CD4-positive, alpha-beta T cell treated with Interleukin-17A for 4 hours (primary cell): Measurements from ENCODE around the gene GPR15LG.
"Not testable (repeated sequence)": the region's sequence is repeated elsewhere in the genome, so short reads cannot be mapped to it uniquely, and the experiment has no call there.

Source experiments
- DNase-seq: peaks from one replicate; pipeline ENCODE4 v3.0.0-alpha.2; 2020; ENCODE audit warnings: mixed read lengths

GPR15LG gene

DNA sequence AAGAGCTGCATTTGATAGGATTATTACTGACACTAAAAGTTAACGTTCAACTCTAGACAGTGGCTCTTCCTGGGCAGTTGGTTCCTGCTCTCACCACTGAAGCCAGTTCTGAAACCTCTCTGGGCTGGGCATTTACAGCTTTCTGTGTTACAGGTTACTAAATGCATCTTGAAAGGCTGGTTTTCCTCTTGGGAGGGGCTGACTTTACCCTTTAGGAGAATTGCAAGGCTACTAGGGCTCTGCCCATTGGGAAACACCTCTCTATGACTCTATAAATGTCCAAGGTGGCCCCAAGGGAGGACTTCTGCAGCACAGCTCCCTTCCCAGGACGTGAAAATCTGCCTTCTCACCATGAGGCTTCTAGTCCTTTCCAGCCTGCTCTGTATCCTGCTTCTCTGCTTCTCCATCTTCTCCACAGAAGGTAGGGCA, at the start of gene GPR15LG:
GPR15LG (plus strand) TSS at position 301 of the 429 bp plus-strand sequence; CDS start at position 352, 51 bp downstream.
- DNase-seq: no peak

DNA sequence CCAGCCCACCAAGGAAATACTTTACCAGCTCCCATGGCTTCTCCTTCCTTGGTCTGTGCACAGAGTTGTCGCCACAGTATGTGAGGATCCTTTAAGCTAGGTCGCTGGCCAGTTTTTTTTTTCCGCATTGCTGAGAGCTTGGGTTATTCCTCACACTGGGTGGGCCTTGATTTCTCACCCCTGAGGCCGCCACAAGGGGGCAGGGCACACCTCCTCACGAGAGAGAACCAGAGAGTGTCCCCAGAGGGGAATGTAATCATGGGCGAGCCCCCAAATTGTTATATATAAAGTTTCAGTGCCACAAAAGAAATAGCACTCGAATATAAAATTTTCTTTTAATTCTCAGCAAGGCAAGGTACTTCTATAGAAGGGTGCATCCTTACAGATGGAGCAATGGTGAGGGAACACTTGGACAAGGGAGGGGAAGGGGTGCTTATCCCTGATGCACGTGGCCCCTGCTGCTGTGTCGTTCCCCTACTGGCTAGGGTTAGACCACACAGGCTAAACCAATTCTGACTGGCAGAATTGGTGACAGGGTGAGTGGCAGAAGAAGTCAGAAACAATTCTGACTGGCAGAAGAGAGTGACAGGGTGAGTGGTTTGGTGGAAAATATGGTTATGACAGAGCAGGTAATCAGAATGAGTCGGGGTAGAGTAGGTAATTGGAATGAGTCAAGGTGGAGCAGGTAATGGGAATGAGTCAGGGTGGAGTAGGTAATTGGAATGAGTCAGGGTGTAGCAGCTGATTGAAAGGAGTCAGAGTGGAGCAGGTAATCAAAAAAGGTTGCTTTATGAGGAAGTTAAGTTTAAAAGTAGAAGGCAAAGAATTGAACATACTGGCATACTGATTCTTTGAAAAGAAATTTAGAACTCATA, 47.5 kb upstream of the GPR15LG start:
- DNase-seq: not testable (repeated sequence)

DNA sequence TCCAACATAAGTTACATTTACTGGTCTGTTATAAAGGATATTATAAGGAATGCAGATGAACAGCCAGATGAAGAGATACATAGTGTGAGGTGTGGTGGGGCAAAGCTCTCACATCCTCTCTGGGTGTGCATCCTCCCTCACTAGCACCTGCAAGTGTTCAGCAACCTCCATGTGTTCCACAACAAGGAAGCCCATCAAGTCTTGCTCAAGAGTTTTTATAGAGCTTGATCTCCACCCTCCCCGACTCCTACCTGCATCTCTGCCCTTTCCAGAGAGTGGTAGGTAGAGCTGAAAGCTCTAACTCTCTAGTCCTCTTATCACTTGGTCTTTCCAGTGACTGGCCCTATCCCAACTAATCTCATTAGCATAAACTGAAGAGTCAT, 46.8 kb upstream of the GPR15LG start:
- no peak for DNase-seq

DNA sequence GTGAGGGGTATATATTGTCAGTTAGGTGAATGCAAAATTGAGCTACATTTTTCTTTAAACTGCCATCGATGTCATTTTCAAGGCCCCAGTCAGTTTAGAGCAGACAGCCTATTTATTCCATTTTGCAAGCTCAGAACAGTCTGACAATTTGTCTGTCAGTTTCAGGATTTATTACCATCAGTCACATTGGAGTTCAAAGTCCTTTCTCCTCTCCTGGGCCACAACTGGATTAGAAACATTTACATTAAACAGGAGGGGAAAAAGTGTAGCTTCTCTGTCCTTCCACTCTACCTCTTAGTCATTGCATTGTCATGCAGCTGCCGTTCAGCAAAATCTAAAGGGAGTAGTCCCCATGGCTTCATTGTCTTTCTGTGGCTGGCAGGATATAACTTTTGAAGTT, 37.8 kb upstream of the GPR15LG start:
- DNase-seq: no peak

DNA sequence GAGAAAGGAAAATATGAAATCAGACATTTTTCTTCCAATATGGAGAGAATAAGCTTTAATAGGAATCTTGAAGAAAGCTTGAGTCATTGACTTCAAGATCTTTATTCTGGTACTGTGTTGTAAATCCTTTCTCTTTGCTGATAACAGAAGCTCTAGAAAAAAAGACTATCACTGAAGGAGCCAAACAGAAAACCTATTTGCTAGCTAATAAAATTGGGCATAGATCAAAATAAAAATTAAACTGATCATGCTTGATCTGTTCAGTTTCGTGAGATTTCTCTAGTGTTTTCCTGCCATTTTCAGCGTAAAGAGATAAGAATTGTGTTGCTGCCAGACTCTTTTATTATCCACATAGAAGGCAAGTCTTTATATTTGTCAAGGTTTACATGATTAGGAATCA, 35.8 kb upstream of the GPR15LG start:
- no peak for DNase-seq

DNA sequence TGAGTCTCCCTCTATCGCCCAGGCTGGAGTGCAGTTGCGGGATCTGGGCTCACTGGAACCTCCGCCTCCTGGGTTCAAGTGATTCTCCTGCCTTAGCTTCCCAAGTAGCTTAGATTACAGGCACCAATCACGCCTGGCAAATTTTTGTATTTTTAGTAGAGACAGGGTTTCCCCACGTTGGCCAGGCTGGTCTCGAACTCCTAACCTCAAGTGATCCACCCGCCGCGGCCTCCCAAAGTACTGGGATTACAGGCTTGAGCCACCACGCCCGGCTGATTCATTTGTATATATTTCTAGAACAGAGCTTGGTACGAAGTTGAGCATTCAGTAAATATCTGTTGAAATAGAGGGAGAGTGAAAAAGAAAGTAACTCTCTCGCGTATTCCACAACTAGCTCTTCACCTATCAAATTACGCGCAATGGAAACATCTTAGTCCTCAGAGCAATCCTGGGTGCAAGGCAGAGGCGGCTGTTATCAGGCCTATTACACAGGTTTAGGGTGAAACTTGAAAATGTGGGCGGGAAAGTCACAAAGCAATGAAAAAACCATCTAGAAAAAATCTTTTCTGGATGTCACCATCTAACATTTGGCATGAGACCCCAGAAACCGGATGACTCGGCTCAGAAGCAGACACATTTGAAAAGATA, 35.0 kb upstream of the GPR15LG start:
- DNase-seq: peak; percentile 48

DNA sequence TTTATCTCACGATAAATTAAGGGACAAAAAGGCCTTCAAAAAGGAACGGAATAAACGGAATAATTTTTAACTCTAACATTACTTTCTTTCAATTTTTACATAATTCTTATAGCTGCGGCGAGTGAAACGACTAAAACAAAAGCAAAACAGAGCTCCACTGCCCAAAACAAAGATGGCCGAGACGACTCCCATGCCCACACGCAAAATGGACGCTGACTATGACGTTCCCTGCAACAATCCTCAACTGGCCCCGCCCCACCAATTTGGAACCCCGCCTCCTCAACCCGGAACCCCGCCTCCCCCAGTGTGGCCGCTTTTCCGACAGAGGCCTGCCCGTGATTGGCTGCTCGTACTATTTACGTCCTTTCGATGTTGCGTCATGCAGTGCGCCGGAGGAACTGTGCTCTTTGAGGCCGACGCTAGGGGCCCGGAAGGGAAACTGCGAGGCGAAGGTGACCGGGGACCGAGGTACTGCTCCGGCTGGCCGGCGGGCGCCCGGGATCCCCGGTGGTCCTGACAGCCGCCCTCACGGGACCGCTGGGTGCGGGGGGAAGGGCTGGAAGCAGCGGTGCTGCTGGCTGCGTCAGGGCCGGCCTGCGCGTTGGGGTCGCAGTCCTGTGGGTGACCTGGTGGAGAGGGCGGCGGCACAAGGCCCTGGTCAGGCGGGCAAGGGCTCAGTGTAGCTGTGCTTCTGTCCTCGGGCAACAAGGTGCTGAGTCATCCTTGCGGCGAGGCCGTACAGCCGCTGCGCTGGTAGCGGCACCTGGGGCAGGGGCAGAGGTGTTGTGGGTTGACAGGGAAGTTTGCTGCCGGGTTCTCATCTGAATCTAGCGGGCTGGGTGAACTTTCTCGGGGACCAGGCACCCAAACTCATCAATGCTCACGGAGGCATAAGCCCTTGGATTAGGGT, 34.2 kb upstream of the GPR15LG start, which contains the start of gene GHITM:
GHITM (plus strand) TSS at position 384 of the 910 bp plus-strand sequence. CDS start 1,992 bp downstream, outside the sequence.
- DNase-seq: peak; percentile 99

DNA sequence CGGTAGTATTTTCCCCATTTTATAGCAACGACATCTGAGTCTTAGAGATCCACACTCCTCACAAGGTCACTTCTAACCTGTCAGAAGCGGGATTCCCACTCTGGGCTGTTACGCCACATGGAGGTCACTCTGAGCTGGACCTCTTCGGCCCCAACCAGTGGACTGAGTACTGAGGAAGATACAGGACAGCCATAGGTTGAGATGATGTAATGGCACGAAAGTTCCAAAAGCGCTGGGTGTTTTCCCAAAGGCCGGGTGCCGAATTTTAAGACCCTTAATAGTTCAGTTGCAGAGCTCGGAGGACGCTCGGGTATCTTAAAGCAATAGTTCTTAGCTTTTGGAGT, 33.6 kb upstream of the GPR15LG start:
- no peak for DNase-seq

DNA sequence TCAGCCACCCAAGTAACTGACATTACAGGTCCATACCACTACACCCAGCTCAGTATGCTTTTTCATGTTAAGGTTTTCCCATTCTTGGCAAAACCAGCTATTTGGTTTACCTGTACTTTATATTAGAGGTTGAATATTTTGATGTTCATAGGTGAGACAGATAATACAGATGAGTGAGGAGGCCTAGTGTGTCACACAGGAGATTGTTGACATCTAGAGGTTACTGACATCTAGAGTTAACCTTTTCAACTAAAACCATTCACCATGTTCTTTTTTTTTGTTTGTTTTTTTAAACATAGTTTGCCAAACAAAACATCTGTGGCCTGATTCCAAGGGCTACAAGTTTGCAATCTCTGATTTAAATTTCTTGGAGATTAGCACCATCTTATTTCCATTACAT, 26.3 kb upstream of the GPR15LG start:
- no peak for DNase-seq

DNA sequence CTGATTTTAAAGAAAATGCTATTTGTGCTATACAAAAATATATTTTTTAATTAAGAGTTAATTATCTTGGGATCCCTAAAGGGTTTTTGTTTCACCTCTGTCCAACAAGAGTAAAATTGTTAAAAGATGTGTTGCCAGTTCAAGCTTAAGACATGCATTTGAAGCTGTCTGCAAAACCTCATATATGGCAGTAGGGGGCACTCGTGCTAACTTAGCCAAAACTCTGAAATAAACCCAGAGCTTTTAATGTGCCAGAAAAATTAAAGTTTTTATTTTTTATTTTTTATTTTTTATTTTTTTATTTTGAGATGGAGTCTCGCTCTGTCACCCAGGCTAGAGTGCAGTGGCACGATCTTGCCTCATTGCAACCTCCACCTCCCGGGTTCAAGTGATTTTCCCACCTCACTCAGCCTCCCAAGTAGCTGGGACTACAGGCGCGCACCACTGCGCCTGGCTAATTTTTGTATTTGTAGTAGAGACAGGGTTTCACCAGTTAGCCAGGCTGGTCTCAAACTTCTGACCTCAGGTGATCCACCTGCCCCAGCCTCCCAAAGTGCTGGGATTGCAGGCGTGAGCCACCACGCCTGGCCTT, 25.5 kb upstream of the GPR15LG start:
- DNase-seq: peak; percentile 27

DNA sequence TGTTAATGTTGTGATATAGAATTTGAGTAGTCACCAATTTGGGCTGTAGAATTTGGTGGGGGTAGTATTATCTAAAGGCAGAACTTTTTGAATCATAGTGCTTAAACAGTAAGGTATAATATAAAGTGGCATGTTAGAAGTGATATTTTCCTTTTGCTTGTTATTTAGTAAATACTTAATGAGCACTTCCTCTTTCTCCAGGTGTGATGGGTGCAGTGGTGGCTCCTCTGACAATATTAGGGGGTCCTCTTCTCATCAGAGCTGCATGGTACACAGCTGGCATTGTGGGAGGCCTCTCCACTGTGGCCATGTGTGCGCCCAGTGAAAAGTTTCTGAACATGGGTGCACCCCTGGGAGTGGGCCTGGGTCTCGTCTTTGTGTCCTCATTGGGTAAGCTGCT, 23.7 kb upstream of the GPR15LG start:
- no peak for DNase-seq

DNA sequence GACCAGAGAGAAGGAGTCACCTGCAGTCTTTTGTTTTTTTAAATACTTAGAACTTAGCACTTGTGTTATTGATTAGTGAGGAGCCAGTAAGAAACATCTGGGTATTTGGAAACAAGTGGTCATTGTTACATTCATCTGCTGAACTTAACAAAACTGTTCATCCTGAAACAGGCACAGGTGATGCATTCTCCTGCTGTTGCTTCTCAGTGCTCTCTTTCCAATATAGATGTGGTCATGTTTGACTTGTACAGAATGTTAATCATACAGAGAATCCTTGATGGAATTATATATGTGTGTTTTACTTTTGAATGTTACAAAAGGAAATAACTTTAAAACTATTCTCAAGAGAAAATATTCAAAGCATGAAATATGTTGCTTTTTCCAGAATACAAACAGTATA, 20.8 kb upstream of the GPR15LG start:
- DNase-seq: no peak

DNA sequence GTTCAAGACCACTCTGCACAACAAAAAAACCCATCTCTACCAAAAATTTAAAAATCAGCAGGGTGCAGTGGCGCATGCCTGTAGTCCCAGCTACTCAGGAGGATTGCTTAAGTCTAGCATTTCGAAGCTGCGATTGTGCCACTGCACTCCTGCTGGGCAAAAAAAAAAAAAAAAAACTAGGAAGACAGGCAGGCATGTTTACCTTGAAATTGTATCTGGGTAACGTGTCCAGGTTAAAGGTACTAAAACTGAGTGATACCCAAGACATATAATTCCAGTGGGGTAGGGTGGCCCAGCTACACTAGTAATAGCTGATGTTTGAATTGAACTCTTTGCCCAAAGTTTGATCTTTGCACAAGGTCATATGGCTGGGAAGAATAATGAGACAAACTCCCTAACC, 18.1 kb upstream of the GPR15LG start:
- no peak for DNase-seq

DNA sequence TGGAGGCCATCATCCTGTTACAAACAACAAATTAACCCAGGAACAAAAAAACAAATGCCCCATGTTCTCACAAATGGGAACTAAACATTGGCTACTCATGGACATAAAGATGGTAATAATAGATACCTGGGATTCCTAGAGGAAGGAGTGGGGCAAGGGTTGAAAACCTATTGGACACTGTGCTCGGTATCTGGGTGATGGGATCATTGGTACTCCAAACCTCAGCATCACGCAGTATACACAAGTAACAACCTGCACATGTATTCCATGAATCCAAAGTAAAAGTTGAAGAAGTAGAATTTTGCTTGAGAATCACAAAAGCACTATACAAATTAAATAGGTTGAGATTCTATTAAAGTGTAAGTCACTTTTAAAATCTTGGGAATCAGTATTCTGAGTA, 17.6 kb upstream of the GPR15LG start:
- no peak for DNase-seq

DNA sequence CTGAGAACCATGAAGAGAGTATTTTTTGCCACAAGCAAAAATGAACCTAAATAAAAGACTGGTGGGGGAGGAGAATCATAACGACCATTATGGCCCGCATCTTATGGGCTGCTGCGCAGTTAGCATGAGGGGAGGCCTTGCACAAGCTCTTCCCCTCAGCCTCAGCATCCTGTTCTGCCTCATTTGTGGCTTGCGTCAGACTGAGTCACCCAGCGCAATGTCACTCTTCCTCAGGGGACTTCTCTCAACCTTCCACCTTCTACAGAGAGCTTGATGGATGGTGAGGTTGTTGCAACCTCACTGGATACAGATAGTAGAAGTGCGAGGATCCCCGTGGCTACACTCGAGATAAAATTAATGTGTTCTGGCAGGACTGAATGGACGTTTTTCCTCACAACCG, 16.8 kb upstream of the GPR15LG start:
- peak; percentile 34 for DNase-seq

DNA sequence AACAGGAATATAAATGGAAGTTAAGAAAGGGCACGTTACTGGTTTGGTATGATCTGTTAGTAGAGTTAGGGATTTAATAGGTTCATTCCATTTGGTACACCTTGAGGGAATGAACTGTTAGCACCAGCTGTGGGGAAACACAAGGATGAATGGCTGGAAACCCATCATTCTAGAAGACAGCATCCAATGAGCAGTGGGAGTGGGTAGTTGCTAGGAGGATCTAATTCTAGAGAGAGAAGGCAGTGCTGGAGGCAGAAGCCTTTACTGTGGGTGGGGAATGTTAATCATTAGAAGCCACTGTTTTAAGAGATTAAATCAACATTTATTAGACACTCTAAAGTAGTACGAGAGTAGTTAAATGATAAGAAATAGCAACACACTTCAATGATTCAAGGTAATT, 15.5 kb upstream of the GPR15LG start:
- DNase-seq: no peak

DNA sequence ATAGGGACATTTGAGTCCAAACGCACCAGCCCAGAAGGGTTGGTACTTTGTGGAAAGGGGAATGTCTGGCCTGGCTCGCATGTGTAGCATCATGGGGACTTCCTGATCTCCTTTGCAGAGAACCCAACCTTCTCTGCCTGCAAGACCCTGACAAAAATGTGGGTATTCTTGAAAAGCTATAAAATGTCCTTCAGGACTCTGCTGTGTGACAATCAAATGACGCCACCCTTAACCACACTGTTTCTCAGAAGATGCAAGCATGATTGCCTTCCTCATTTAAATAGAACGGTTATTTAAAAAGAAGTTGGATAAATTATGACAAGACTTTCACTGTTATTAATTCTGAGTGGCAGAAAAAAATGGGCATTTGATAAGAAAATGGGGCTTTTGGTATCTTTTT, 15.1 kb upstream of the GPR15LG start:
- no peak for DNase-seq

DNA sequence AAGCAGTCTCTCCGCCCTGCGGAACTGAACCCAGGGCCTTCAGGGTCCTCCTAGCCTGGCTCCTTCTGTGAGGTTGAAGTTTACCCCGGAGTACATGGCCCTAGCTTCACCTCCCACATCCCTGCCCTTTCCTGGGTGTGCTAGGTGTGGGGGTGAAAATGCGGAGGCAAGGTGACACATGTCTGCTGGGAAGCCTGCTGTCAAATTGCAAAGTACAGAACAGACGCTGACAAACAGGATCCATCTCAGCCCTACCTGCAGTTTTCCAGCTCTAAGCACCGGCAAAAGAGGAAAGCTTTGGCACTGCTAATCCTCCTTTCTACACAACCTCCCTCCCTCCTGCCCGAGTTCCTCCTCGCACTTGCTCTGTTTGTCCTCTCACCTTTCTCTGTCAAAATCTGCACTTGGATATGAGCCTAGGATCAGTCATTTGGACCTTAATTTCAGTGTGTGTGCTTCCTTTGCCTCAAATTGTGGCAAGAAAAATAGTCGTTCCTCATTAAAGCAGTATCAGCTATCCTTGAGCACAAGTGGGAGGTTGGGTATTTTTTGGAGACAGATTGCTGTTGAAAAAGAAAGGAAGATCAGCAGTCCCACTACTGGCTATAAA, 14.4 kb upstream of the GPR15LG start:
- DNase-seq: no peak

DNA sequence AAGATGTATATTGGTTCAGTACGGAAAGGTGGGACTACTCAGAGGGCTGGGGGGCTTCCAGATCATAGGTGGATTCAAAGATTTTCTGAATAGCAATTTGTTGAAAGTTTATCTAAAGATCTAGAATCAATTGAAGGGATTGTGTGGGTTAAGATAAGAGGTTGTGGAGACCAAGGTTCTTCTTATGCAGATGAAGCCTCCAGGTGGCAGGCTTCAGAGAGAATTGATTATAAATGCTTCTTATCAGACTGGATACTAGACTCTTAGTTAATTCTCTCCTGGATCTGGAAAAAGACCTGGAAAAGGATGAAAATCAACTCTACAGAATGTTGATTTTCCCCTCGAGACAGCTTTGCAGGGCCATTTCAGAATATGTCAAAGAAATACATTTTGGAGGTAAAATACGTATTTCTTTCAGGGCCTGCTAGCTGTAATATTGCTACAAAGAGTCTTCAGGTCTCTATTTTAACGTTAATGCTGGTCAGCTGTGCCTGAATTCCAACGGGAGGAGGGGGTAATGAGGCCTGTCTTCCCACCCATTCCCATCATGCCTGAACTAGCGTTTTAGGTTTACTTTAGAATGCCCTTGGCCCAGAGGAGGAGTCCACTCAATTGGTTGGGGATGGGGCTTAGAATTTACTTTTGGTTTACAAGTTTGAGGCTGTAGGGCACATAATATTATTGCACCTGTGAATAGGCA, 12.8 kb upstream of the GPR15LG start:
- no peak for DNase-seq

DNA sequence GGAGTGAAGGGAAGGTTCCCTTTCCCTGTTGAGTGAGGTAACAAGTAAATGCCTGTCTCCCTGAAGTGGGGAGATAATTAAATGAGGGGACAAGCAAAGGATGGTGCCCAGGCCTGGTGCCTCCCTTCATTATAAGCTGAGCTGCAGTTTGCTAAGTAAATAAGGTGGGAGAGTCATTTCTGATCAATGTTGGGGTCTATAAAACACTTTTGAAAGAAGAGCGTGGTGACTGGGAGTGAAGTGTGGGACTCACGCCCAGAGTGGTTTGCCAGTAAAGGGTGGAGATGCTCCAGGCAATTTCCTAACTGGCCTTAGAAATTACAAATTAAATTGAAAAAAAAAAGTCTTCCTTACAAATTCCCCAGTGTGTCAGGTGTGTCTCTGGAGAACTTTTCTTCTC, 9.6 kb upstream of the GPR15LG start:
- no peak for DNase-seq

DNA sequence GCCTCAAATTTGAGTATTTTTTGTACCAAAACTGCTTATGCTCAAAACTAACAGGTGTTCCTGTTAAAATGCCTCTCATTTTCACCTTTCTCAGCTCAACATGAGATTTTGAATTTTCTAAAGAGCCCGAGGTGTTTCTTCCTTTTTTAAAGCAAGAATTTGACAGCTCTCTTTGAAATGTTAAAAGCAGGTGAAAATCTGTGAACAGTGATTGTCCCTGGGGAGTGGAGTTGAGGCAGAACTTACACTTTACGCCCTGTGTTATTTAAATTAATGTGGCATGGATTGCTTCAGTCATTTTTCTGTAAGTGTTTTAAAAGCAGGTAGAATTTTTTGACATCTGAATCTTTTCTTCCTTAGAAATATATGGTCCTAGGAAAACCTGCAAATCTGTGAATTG, 9.2 kb upstream of the GPR15LG start:
- DNase-seq: no peak
